Parathyroid adenoma (tissue), 2 donors: ENCODE measurements around the gene VPS26C.

Experiments
- H2AFZ ChIP-seq: fragments of 300-600 bp; sonication (generic); one replicate; pipeline ENCODE4 v1.7.0; 2017; ENCODE audit warnings: antibody characterized with exemption, mild to moderate bottlenecking
- H3K27ac ChIP-seq: fragments of 300-600 bp; sonication (generic); one replicate; pipeline ENCODE4 v1.7.0; 2017
- H3K27me3 ChIP-seq: fragments of 300-600 bp; sonication (generic); one replicate; pipeline ENCODE4 v1.7.0; 2017; ENCODE audit warnings: low read length; ENCODE audit not compliant: control insufficient read depth, insufficient read depth
- H3K36me3 ChIP-seq: fragments of 300-600 bp; sonication (generic); one replicate; pipeline ENCODE4 v1.7.0; 2017; ENCODE audit warnings: low read length; ENCODE audit not compliant: control insufficient read depth, insufficient read depth
- H3K4me1 ChIP-seq: fragments of 300-600 bp; sonication (generic); one replicate; pipeline ENCODE4 v1.7.0; 2017; ENCODE audit warnings: control low read depth
- H3K4me2 ChIP-seq: fragments of 300-600 bp; sonication (generic); one replicate; pipeline ENCODE4 v1.7.0; 2017; ENCODE audit warnings: low read length
- H3K4me3 ChIP-seq: fragments of 300-600 bp; sonication (generic); one replicate; pipeline ENCODE4 v1.7.0; 2017; ENCODE audit warnings: low read depth, low read length
- H3K79me2 ChIP-seq: fragments of 300-600 bp; sonication (generic); one replicate; pipeline ENCODE4 v1.7.0; 2017; ENCODE audit warnings: control low read depth
- H3K9ac ChIP-seq: fragments of 300-600 bp; sonication (generic); one replicate; pipeline ENCODE4 v1.7.0; 2017; ENCODE audit warnings: mild to moderate bottlenecking
- H3K9me3 ChIP-seq: fragments of 300-600 bp; sonication (generic); one replicate; pipeline ENCODE4 v1.7.0; 2017; ENCODE audit warnings: low read length; ENCODE audit not compliant: control insufficient read depth
- TF ChIP-seq, protein P1 (sequence below): fragments of 300-600 bp; sonication (generic); IDR thresholded peaks from one replicate; pipeline ENCODE4 v1.7.0; 2017; ENCODE audit warnings: antibody characterized with exemption, mild to moderate bottlenecking
- donor health status: primary hyperparathyroidism.

VPS26C gene

DNA sequence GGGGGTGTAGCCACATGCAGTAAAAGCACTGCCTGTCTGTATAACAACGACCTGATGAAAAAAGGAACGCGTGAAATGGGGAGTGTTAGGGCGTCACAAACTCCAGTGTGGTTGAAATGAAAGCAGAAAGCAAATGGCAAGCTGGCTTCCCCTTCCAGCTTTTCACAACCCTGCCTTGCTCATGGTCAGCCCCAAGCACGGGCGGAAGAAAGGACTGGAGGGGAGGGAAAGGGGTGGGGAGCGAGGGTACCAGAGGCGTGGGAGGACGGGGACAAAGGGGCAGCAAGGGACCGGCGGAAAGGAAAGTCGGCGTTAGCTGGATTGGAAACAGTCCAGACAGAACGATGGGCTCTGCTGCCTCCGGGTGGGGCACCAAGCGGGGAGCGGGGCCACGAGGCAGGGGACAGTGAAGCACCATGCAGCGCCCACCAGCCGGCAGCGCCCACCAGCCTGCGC is 9.6 kb downstream of the VPS26C start:
- Histone ChIP-seq H3K36me3 (no peaks in the 10 kb centered on the region), H3K79me2 (peaks cover 10% of the 10 kb centered on the region), H2AFZ (no peak overlapping the region), H3K4me3 (peak overlapping the region; percentile 37), H3K9ac (no peak overlapping the region), H3K27me3 (no peaks in the 10 kb centered on the region), H3K4me1 (no peaks in the 10 kb centered on the region), H3K9me3 (no peaks in the 10 kb centered on the region), H3K27ac (peak overlapping the region; percentile 24), H3K4me2 (peak overlapping the region; percentile 40)
- TF ChIP-seq, protein P1, sequence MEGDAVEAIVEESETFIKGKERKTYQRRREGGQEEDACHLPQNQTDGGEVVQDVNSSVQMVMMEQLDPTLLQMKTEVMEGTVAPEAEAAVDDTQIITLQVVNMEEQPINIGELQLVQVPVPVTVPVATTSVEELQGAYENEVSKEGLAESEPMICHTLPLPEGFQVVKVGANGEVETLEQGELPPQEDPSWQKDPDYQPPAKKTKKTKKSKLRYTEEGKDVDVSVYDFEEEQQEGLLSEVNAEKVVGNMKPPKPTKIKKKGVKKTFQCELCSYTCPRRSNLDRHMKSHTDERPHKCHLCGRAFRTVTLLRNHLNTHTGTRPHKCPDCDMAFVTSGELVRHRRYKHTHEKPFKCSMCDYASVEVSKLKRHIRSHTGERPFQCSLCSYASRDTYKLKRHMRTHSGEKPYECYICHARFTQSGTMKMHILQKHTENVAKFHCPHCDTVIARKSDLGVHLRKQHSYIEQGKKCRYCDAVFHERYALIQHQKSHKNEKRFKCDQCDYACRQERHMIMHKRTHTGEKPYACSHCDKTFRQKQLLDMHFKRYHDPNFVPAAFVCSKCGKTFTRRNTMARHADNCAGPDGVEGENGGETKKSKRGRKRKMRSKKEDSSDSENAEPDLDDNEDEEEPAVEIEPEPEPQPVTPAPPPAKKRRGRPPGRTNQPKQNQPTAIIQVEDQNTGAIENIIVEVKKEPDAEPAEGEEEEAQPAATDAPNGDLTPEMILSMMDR, result no peak

DNA sequence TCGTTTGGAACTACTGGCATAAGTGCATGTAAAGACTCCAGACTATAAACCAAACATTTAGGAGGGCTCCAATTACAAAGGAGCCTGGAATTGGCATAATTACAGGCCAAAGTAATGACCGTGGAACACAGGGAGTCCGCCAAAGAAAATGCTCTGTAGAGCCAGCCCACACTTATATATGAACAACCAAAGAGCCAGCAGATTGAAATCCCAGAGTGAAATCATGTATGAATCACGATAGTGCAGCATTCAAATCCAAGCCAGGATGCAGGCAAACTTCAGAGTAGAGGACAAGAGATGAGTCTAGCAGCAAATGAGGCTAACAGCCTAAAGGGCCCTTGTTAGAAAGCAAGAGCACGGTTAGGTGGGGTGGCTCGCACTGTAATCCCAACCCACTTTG is 13.1 kb downstream of the VPS26C start:
- no peak overlapping the region for H3K9ac ChIP-seq
- H2AFZ ChIP-seq, result no peak overlapping the region
- no peak overlapping the region for H3K4me2 ChIP-seq
- H3K27ac ChIP-seq, result no peak overlapping the region
- no peaks in the 10 kb centered on the region for H3K36me3 ChIP-seq
- H3K9me3 ChIP-seq, result no peaks in the 10 kb centered on the region
- H3K27me3 ChIP-seq, result no peaks in the 10 kb centered on the region
- no peaks in the 10 kb centered on the region for H3K4me1 ChIP-seq
- TF ChIP-seq, protein P1, result no peak
- H3K79me2 ChIP-seq, result peaks cover 16% of the 10 kb centered on the region
- H3K4me3 ChIP-seq, result no peak overlapping the region

DNA sequence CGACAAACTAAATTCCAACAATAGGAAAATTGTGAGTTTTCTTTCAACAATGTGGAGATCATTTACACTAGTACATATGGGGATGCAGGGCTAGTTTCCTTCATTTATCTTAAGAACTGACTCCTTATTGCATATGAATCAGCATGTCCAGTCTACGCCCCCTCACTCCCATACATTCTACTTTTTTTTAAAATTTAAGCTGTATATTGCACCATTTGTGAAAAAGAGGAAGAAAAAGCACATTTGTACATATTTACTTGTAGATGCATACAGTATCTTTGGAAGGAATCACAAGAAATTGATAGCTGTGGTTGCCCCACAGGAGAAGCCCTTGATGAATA is 15.9 kb downstream of the VPS26C start:
- Histone ChIP-seq H2AFZ (no peak overlapping the region), H3K36me3 (no peaks in the 10 kb centered on the region)

DNA sequence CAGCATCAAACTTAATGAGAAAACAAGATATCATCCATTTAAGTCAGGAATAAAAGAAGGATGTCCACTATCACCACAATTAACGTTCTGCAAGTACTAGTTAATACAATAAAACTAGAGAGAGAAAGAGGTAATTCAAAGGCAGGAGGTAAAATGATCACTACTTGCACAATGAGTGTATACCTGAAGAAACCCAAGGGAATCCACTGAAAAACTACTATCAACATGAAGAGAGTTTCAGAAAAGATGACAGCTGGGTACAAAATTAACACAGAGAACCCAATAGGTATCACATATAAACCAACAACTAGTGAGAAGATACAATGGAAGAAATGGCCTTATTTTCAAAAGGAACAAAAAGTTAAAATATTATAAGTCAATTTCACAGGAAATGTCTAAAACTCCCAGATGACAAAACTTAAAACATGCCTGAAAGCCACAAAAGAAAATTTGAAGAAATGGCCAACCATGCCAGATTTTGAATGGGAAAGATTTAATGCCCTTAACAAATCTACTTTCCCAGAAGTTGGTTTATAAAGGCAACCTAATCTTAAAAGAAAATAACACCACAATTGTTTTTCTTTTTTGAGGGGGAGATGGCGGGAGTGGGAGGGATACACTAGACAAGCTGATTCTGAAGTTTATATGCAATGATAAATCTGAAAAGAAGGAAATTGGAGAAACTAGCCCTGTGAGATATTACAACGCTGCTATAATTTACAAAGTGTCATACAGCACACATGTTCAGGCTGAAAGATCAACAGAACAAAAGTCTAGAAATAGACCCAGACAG is 17.8 kb downstream of the VPS26C start:
- TF ChIP-seq, protein P1, result no peak
- no peaks in the 10 kb centered on the region for H3K36me3 ChIP-seq
- no peak overlapping the region for H3K4me3 ChIP-seq
- no peak overlapping the region for H2AFZ ChIP-seq
- no peak overlapping the region for H3K9ac ChIP-seq
- H3K79me2 ChIP-seq, result peaks cover 43% of the 10 kb centered on the region
- no peaks in the 10 kb centered on the region for H3K27me3 ChIP-seq
- H3K4me1 ChIP-seq, result no peaks in the 10 kb centered on the region
- no peak overlapping the region for H3K27ac ChIP-seq
- no peaks in the 10 kb centered on the region for H3K9me3 ChIP-seq
- H3K4me2 ChIP-seq, result no peak overlapping the region

More for the DNA sequence above, 15.9 kb downstream of the VPS26C start:
- no peaks in the 10 kb centered on the region for H3K9me3 ChIP-seq
- H3K79me2 ChIP-seq, result peaks cover 34% of the 10 kb centered on the region
- H3K4me2 ChIP-seq, result no peak overlapping the region
- no peak overlapping the region for H3K4me3 ChIP-seq
- H3K9ac ChIP-seq, result no peak overlapping the region
- H3K27ac ChIP-seq, result no peak overlapping the region
- no peaks in the 10 kb centered on the region for H3K4me1 ChIP-seq
- TF ChIP-seq, protein P1, result no peak
- no peaks in the 10 kb centered on the region for H3K27me3 ChIP-seq

DNA sequence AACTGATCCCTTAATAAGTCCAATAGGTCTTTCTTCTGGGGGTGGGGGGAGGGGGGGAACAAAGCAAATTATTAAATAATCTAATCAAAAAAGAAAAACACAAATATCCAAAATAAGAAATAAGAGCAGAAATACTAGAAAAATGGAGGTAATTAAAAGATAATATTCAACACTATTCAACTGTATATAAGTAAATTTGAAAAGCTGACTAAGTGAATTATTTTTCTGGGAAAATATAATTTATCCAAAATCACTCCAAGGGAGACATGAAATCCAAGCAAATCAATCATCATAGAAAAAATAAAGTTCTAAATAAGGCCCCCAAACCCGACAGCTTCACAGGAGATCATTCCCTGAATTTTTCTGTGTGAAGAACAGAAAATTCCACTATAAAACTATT is 18.8 kb downstream of the VPS26C start:
- no peak overlapping the region for H3K9ac ChIP-seq
- no peaks in the 10 kb centered on the region for H3K4me1 ChIP-seq
- no peak overlapping the region for H3K27ac ChIP-seq
- no peak overlapping the region for H3K4me2 ChIP-seq
- no peak overlapping the region for H3K4me3 ChIP-seq
- H3K36me3 ChIP-seq, result no peaks in the 10 kb centered on the region
- no peaks in the 10 kb centered on the region for H3K27me3 ChIP-seq
- H3K9me3 ChIP-seq, result no peaks in the 10 kb centered on the region
- H3K79me2 ChIP-seq, result peaks cover 45% of the 10 kb centered on the region
- H2AFZ ChIP-seq, result no peak overlapping the region
- TF ChIP-seq, protein P1, result no peak
